ENCODE results near the gene NKX2-8. TPM values are rescaled to one million over a fixed set of nuclear protein-coding genes. Genes with fewer than 3 reads are reported as not detected.

Gene NKX2-8
- polyA plus RNA-seq, 1 of the 3 experiments (the other 2 are of a cell fraction) = not detected

DNA sequence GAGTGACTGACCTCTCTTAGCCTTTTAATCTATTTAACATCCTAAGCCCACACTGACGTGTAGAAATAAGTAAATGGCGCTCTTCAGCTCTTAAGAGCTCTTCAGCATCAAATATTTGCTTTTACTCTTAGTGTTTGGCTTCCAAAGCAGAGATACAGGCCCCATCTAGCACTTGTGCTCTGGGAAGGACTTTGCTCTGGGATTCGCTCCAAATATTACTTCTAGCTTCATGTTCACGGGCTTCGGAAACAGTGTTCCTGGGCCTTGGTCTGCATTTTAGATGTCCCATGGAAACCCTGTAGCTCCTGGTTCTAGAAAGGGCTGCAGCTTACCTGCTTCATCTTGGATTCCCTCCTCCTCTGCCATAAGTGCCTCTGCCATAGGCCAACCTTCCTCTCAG is 2.7 kb upstream of the NKX2-8 start:
- Histone ChIP-seq H3K9ac (no peak overlapping the region), H3K36me3 (replicated peaks in 1 of 2; ENCODE audit: control insufficient read depth in 1 of 2, insufficient read depth in 2 of 2, low read length in 1 of 2) (no peaks in the 10 kb centered on the region), H3K4me3 (ENCODE audit: low read depth in 2 of 2, low read length in 1 of 2) (no peak overlapping the region), H4K20me1 (ENCODE audit: insufficient read depth) (no peaks in the 10 kb centered on the region), H3K9me3 (no peaks in the 10 kb centered on the region), H3K27ac (ENCODE audit: low read depth in 2 of 2, low read length in 1 of 2) (no peak overlapping the region), H3K4me2 (no peak overlapping the region), H3K4me1 (ENCODE audit: control insufficient read depth in 1 of 2, insufficient read depth in 2 of 2, low read depth in 1 of 2, low read length in 1 of 2) (no peaks in the 10 kb centered on the region), H2AFZ (ENCODE audit: low read depth) (no peak overlapping the region), H3K27me3 (ENCODE audit: insufficient read depth) (peaks cover 57% of the 10 kb centered on the region), H3K9me2 (no peaks in the 10 kb centered on the region), H3K79me2 (ENCODE audit: insufficient read depth) (no peaks in the 10 kb centered on the region), H3F3A (replicated peaks; ENCODE audit: insufficient read depth) (no peaks in the 10 kb centered on the region)
- 5% methylated on average over 5 of the region's 5 CpGs for WGBS (ENCODE audit: low lambda C conversion rate)
- TF ChIP-seq SIN3A (IDR thresholded peaks at IDR 0.05; ENCODE audit: borderline replicate concordance, low read depth, low read length) = no peak
- no peak for TF ChIP-seq MXI1 (IDR thresholded peaks at IDR 0.05; ENCODE audit: low read depth, low read length)
- TF ChIP-seq TEAD4 (IDR thresholded peaks at IDR 0.05; ENCODE audit: borderline replicate concordance, insufficient read depth) = no peak
- TF ChIP-seq, protein P1, sequence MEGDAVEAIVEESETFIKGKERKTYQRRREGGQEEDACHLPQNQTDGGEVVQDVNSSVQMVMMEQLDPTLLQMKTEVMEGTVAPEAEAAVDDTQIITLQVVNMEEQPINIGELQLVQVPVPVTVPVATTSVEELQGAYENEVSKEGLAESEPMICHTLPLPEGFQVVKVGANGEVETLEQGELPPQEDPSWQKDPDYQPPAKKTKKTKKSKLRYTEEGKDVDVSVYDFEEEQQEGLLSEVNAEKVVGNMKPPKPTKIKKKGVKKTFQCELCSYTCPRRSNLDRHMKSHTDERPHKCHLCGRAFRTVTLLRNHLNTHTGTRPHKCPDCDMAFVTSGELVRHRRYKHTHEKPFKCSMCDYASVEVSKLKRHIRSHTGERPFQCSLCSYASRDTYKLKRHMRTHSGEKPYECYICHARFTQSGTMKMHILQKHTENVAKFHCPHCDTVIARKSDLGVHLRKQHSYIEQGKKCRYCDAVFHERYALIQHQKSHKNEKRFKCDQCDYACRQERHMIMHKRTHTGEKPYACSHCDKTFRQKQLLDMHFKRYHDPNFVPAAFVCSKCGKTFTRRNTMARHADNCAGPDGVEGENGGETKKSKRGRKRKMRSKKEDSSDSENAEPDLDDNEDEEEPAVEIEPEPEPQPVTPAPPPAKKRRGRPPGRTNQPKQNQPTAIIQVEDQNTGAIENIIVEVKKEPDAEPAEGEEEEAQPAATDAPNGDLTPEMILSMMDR (IDR thresholded peaks at IDR 0.05) = no peak
- no peak for TF ChIP-seq RAD21 (IDR thresholded peaks at IDR 0.05; ENCODE audit: low read length)
- no peak for TF ChIP-seq ELF1 (IDR thresholded peaks at IDR 0.05)
- TF ChIP-seq TCF12 (IDR thresholded peaks at IDR 0.05) = no peak
- TF ChIP-seq USF1 (IDR thresholded peaks at IDR 0.05; ENCODE audit: borderline replicate concordance, low read depth) = no peak
- TF ChIP-seq SMC3 (IDR thresholded peaks at IDR 0.05; ENCODE audit: low read depth, low read length) = no peak
- TF ChIP-seq YY1 (IDR thresholded peaks at IDR 0.05; ENCODE audit: low read depth) = no peak
- no peak for TF ChIP-seq NRF1 (IDR thresholded peaks at IDR 0.05; ENCODE audit: low read depth, low read length)
- TF ChIP-seq REST (IDR thresholded peaks at IDR 0.05; ENCODE audit: low read depth, low read length) = no peak
- ChIA-PET CTCF (interaction anchor here (1.1 to 1.6 kb wide), 3 partner anchors 21 to 515 kb away, joined by 3 read pairs; no protein-coding TSS in a partner anchor), POLR2A (no interaction called here)
- DNase-seq = no peak
